Ovary (tissue), 3 donors: ENCODE results near the gene HAPLN2.

Experiments used
- POLR2A ChIP-seq: fragments of 450-650 bp; IDR thresholded peaks from one replicate; pipeline ENCODE4 v1.6.1; 2017; ENCODE audit warnings: antibody characterized with exemption, mild to moderate bottlenecking, moderate library complexity
- TF ChIP-seq, protein P1 (sequence below), 3 donors: fragments of 450-650 bp in 2 of 3; fragments of 200-600 bp in 1 of 3; IDR thresholded peaks; one replicate each; pipeline versions ENCODE4 v1.5.1 to v1.8.0; 2016 to 2022; ENCODE audit warnings: antibody characterized with exemption in 3 of 3, mild to moderate bottlenecking in 1 of 3
- donor health status: DM: no; HTN: no; CAD: no.

DNA sequence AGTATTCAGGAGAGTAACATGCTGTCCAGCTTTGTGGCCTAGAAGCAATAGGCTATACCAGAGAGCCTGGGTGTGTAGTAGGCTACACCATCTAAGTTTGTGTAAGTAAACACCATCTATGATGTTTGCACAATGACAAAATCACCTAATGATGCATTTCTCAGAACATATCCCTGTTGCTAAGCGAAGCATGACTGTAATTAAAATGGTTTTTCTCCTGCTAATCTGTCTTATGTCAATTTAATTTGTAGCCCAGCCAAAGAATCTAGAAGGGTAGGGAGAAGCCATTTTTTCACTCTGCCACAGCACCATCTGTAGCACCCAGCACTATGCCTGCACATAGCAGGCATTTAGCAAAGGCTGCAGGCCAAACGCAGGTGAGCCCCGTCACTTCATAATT is 41.7 kb upstream of the HAPLN2 start:
- TF ChIP-seq, protein P1, sequence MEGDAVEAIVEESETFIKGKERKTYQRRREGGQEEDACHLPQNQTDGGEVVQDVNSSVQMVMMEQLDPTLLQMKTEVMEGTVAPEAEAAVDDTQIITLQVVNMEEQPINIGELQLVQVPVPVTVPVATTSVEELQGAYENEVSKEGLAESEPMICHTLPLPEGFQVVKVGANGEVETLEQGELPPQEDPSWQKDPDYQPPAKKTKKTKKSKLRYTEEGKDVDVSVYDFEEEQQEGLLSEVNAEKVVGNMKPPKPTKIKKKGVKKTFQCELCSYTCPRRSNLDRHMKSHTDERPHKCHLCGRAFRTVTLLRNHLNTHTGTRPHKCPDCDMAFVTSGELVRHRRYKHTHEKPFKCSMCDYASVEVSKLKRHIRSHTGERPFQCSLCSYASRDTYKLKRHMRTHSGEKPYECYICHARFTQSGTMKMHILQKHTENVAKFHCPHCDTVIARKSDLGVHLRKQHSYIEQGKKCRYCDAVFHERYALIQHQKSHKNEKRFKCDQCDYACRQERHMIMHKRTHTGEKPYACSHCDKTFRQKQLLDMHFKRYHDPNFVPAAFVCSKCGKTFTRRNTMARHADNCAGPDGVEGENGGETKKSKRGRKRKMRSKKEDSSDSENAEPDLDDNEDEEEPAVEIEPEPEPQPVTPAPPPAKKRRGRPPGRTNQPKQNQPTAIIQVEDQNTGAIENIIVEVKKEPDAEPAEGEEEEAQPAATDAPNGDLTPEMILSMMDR (IDR thresholded peaks at IDR 0.05), result no peak
- TF ChIP-seq POLR2A, result no peak
